GM12878 (cell line): Measurements from ENCODE around the gene SPDYA. TPM values are rescaled to one million over a fixed set of nuclear protein-coding genes. Genes with fewer than 3 reads are reported as not detected.

Experiments
- ATAC-seq: fragments of 200-7000 bp; cut with Tn5 transposase; 3 replicates; pipeline ENCODE4 v1.9.1; 2020; ENCODE audit warnings: mild to moderate bottlenecking, moderate library complexity
- BruUV-seq: library from RNA; stranded (reverse); fragments of 400-500 nt; replicated peaks from 2 replicates; lab custom pipeline; 2021; lab: Mats Ljungman, UMichigan
- CTCF ChIA-PET: fragments of 300-600 bp; sonication (Branson Sonifier 250); formaldehyde crosslinking; extraction: SDS; loops from one replicate; lab custom pipeline; 2021; ENCODE audit warnings: inconsistent platforms; lab: Yijun Ruan, JAX
- POLR2A ChIA-PET: fragments of 350-600 bp; formaldehyde crosslinking; extraction: SDS; loops from one replicate; lab custom pipeline; 2021; ENCODE audit warnings: inconsistent platforms; lab: Charles Lee
- RAD21 ChIA-PET: fragments of 300-600 bp; sonication (Branson Sonifier 250); formaldehyde crosslinking; loops from one replicate; lab custom pipeline; 2023; ENCODE audit warnings: antibody characterized with exemption; ENCODE audit not compliant: unreplicated experiment; lab: Charles Lee
- SMC1A ChIA-PET: fragments of 300-600 bp; sonication (Branson Sonifier 250); formaldehyde crosslinking; loops from one replicate; lab custom pipeline; 2023; ENCODE audit not compliant: unreplicated experiment, uncharacterized antibody; lab: Charles Lee
- DNase-seq: peaks from one replicate; pipeline ENCODE4 v3.0.0-alpha.2; 2011; ENCODE audit warnings: low read depth, low spot score
- FAIRE-seq: peaks from 3 replicates; lab custom pipeline; 2011; peaks lifted over from hg19 to GRCh38; lab: Jason Lieb, UNC
- H2AFZ ChIP-seq: 2 replicates; pipeline ENCODE4 v1.6.0; 2011; ENCODE audit warnings: low read depth, low read length, control low read depth; ENCODE audit not compliant: control insufficient read depth
- H3K27ac ChIP-seq: 2 replicates; pipeline ENCODE4 v1.5.1; 2011; ENCODE audit warnings: control low read depth; ENCODE audit not compliant: control insufficient read depth, insufficient read depth
- H3K27me3 ChIP-seq, 2 experiments: replicated peaks in 1 of 2; 2 replicates each; pipeline versions ENCODE4 v1.6.0 to v1.6.1; 2011; ENCODE audit warnings: low read length in 1 of 2; ENCODE audit not compliant: control insufficient read depth in 2 of 2, insufficient read depth in 2 of 2
- H3K36me3 ChIP-seq, 2 experiments: 2 replicates each; pipeline ENCODE4 v1.5.1; 2011; ENCODE audit warnings: low read length in 1 of 2; ENCODE audit not compliant: control insufficient read depth in 2 of 2, insufficient read depth in 2 of 2
- H3K4me1 ChIP-seq: 2 replicates; pipeline ENCODE4 v1.6.1; 2011; ENCODE audit warnings: mild to moderate bottlenecking, low read length, moderate library complexity, mixed read lengths; ENCODE audit not compliant: control insufficient read depth, insufficient read depth
- H3K4me2 ChIP-seq: 2 replicates; pipeline ENCODE4 v1.6.0; 2011; ENCODE audit warnings: control low read depth; ENCODE audit not compliant: control insufficient read depth, insufficient read depth
- H3K4me3 ChIP-seq: fragments of 200-600 bp; sonication (generic); 2 replicates; pipeline ENCODE4 v1.5.1; 2016
- H3K79me2 ChIP-seq: 2 replicates; pipeline ENCODE4 v1.6.0; 2011; ENCODE audit warnings: low read length; ENCODE audit not compliant: control insufficient read depth, insufficient read depth
- H3K9ac ChIP-seq: 2 replicates; pipeline ENCODE4 v1.8.0; 2011; ENCODE audit warnings: low read length, control low read depth, mixed read lengths; ENCODE audit not compliant: control insufficient read depth, insufficient read depth
- H3K9me3 ChIP-seq: replicated peaks from 3 replicates; pipeline ENCODE4 v1.5.1; 2011; ENCODE audit warnings: mild to moderate bottlenecking, low read length; ENCODE audit not compliant: control insufficient read depth, insufficient read depth
- H4K20me1 ChIP-seq: 2 replicates; pipeline ENCODE4 v1.6.0; 2011; ENCODE audit not compliant: control insufficient read depth, insufficient read depth
- BCL11A ChIP-seq: IDR thresholded peaks from 2 replicates; pipeline ENCODE4 v1.6.1; 2011; ENCODE audit warnings: low read depth, low read length
- CTCF ChIP-seq, 3 experiments: IDR thresholded peaks in 2 of 3; conservative IDR thresholded peaks in 1 of 3; 2 replicates each; pipeline ENCODE4 v1.5.1; 2011; ENCODE audit warnings: low read depth in 3 of 3, low read length in 3 of 3, mild to moderate bottlenecking in 3 of 3, control low read depth in 2 of 3, moderate library complexity in 2 of 3, inconsistent platforms in 1 of 3, mixed read lengths in 1 of 3; ENCODE audit not compliant: control insufficient read depth in 2 of 3, insufficient read depth in 1 of 3; ENCODE audit errors: extremely low read depth in 1 of 3
- E4F1 ChIP-seq: fragments of 450-650 bp; IDR thresholded peaks from 2 replicates; pipeline ENCODE4 v1.6.1; 2018; ENCODE audit warnings: borderline replicate concordance, mild to moderate bottlenecking; ENCODE audit not compliant: partially characterized antibody
- FOS ChIP-seq: IDR thresholded peaks from 3 replicates; pipeline ENCODE4 v1.6.1; 2011; ENCODE audit warnings: borderline replicate concordance; ENCODE audit not compliant: insufficient read length; ENCODE audit errors: extremely low read depth
- IKZF1 ChIP-seq: fragments of 450-650 bp; conservative IDR thresholded peaks from 2 replicates; pipeline ENCODE4 v1.6.1; 2017; ENCODE audit warnings: antibody characterized with exemption, mild to moderate bottlenecking
- MTA2 ChIP-seq: fragments of 450-650 bp; IDR thresholded peaks from 2 replicates; pipeline ENCODE4 v1.6.1; 2016; ENCODE audit warnings: low read depth, mild to moderate bottlenecking, moderate library complexity
- PAX8 ChIP-seq: fragments of 450-650 bp; IDR thresholded peaks from 2 replicates; pipeline ENCODE4 v1.6.1; 2017; ENCODE audit warnings: mild to moderate bottlenecking, moderate library complexity
- RAD51 ChIP-seq: fragments of 450-650 bp; IDR thresholded peaks from 2 replicates; pipeline ENCODE4 v1.6.1; 2016; ENCODE audit warnings: moderate library complexity, mild to moderate bottlenecking, inconsistent platforms
- SMARCA5 ChIP-seq: fragments of 450-650 bp; IDR thresholded peaks from 2 replicates; pipeline ENCODE4 v1.6.1; 2017; ENCODE audit warnings: mild to moderate bottlenecking
- SPI1 ChIP-seq: IDR thresholded peaks from 2 replicates; pipeline ENCODE4 v1.6.1; 2011; ENCODE audit warnings: low read depth, mild to moderate bottlenecking, low read length, moderate library complexity, borderline replicate concordance; ENCODE audit not compliant: insufficient read depth
- ZNF24 ChIP-seq: fragments of 450-650 bp; IDR thresholded peaks from 2 replicates; pipeline ENCODE4 v1.6.1; 2017; ENCODE audit warnings: antibody characterized with exemption, mild to moderate bottlenecking
- whole genome bisulfite sequencing: methylation state at CpG from one replicate; pipeline ENCODE4 v1.1.6; 2016; ENCODE audit warnings: low lambda C conversion rate; ENCODE audit not compliant: insufficient replicate concordance, insufficient coverage; ENCODE audit errors: missing lambda C conversion rate; 5-methylcytosine and 5-hydroxymethylcytosine counted together
- in situ Hi-C: fragments of 300-500 bp; cut with MboI; formaldehyde crosslinking; loops from 9 replicates; pipeline ENCODE4 v1.14.3; 2018; ENCODE audit warnings: mixed read lengths
- intact Hi-C: fragments of 100-400 bp; cut with micrococcal nuclease; formaldehyde crosslinking; loops from one replicate; pipeline ENCODE4 v1.14.2; 2022; ENCODE audit not compliant: unreplicated experiment
- polyA plus RNA-seq, 11 experiments: library from polyadenylated mRNA; depleted of rRNA in 4 of 11; unstranded in 6 of 11; stranded (reverse) in 5 of 11; fragments of >200 nt; fragmentation: Nextera tagmentation in 4 of 11; fragmentation: Illumina TruSeq in 1 of 11; extraction: Ambion mirVana in 4 of 11; extraction: Trizol in 1 of 11; gene quantifications; 1 replicate in 1 of 11; 2 replicates in 10 of 11; pipeline versions ENCODE4 v1.2.1 to v1.2.3, GENCODE V29; 2011 to 2016; ENCODE audit warnings: inconsistent platforms in 2 of 11, missing spikeins in 2 of 11, low read depth in 1 of 11
- total RNA-seq, 4 experiments: library from RNA; depleted of rRNA in 3 of 4; stranded (reverse); fragments of >200 nt in 3 of 4; fragmentation: Illumina TruSeq in 1 of 4; extraction: Trizol in 1 of 4; gene quantifications; 2 replicates each; pipeline versions ENCODE4 v1.2.1 to v1.2.3, GENCODE V29; 2013 to 2021
- TF ChIP-seq, protein P1 (sequence below): fragments of 450-650 bp; IDR thresholded peaks from 2 replicates; pipeline ENCODE4 v1.6.1; 2018; ENCODE audit warnings: mild to moderate bottlenecking, low read depth, moderate library complexity; ENCODE audit not compliant: partially characterized antibody
- TF ChIP-seq, protein P2 (sequence below): IDR thresholded peaks from 2 replicates; pipeline ENCODE4 v1.6.1; 2011; ENCODE audit warnings: borderline replicate concordance, low read depth, mild to moderate bottlenecking, moderate library complexity, mixed read lengths, low read length; ENCODE audit not compliant: insufficient read depth; ENCODE audit errors: extremely low read length

Gene SPDYA
- total and polyA plus RNA-seq, 10 of the 15 experiments (the other 5 are each of a cell fraction or from before 2014, with no cell fraction given), result 0.12 to 2.4 (median 0.50) TPM

GRCh38 chr2:28835781-28836180 is 25.1 kb downstream of the SPDYA start:
- in situ Hi-C loops, result no loop called here
- DNase-seq, result no peak
- H3K9me3 ChIP-seq, result no peaks in the 10 kb centered on the region
- no peaks in the 10 kb centered on the region for H3K27me3 ChIP-seq
- H3K27ac ChIP-seq, result no peak overlapping the region
- no peak overlapping the region for H3K9ac ChIP-seq
- intact Hi-C loops, result no loop called here
- no peak overlapping the region for H3K4me2 ChIP-seq
- ChIA-PET RAD21 (no interaction called here), CTCF (interaction anchor here (1.4 to 1.5 kb wide), 3 partner anchors 11 to 15 kb away, joined by 4 to 7 read pairs (median 4); no protein-coding TSS in a partner anchor), SMC1A (interaction anchor here (0.7 kb wide), 1 partner anchor 599 kb away, joined by 3 read pairs; no protein-coding TSS in a partner anchor), POLR2A (interaction anchor here (1.1 kb wide), 1 partner anchor 9 kb away, joined by 8 read pairs; no protein-coding TSS in a partner anchor)
- H2AFZ ChIP-seq, result no peak overlapping the region
- no peaks in the 10 kb centered on the region for H4K20me1 ChIP-seq
- H3K4me3 ChIP-seq, result no peak overlapping the region
- no peaks in the 10 kb centered on the region for H3K4me1 ChIP-seq
- FAIRE-seq, result no peak
- TF ChIP-seq BCL11A (no peak), SMARCA5 (no peak), CTCF (IDR thresholded peaks at IDR 0.05 in 2 of 3, conservative IDR thresholded peaks at IDR 0.05 in 1 of 3; ENCODE audit: control insufficient read depth in 2 of 3, extremely low read depth in 1 of 3, insufficient read depth in 1 of 3, low read depth in 3 of 3, low read length in 3 of 3) (no peak), SPI1 (no peak), RAD51 (no peak), MTA2 (no peak), E4F1 (no peak), FOS (no peak), IKZF1 (no peak), PAX8 (no peak), ZNF24 (no peak)
- TF ChIP-seq, protein P1, sequence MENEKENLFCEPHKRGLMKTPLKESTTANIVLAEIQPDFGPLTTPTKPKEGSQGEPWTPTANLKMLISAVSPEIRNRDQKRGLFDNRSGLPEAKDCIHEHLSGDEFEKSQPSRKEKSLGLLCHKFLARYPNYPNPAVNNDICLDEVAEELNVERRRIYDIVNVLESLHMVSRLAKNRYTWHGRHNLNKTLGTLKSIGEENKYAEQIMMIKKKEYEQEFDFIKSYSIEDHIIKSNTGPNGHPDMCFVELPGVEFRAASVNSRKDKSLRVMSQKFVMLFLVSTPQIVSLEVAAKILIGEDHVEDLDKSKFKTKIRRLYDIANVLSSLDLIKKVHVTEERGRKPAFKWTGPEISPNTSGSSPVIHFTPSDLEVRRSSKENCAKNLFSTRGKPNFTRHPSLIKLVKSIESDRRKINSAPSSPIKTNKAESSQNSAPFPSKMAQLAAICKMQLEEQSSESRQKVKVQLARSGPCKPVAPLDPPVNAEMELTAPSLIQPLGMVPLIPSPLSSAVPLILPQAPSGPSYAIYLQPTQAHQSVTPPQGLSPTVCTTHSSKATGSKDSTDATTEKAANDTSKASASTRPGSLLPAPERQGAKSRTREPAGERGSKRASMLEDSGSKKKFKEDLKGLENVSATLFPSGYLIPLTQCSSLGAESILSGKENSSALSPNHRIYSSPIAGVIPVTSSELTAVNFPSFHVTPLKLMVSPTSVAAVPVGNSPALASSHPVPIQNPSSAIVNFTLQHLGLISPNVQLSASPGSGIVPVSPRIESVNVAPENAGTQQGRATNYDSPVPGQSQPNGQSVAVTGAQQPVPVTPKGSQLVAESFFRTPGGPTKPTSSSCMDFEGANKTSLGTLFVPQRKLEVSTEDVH, result no peak
- TF ChIP-seq, protein P2, sequence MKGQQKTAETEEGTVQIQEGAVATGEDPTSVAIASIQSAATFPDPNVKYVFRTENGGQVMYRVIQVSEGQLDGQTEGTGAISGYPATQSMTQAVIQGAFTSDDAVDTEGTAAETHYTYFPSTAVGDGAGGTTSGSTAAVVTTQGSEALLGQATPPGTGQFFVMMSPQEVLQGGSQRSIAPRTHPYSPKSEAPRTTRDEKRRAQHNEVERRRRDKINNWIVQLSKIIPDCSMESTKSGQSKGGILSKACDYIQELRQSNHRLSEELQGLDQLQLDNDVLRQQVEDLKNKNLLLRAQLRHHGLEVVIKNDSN, result no peak
- no TSS peak for BruUV-seq
- 78% methylated on average over 2 of the region's 2 CpGs for WGBS
- no peak for ATAC-seq
- H3K79me2 ChIP-seq, result no peaks in the 10 kb centered on the region
- no peaks in the 10 kb centered on the region for H3K36me3 ChIP-seq
